Measurements from ENCODE around the gene LHX4.

Gene LHX4

GRCh38 chr1:180259431-180260338, 29.6 kb downstream of the LHX4 start:
- DNase-seq = no peak

- DNase-seq = no peak
Observed at GRCh38 chr1:180260541-180260940, 30.5 kb downstream of the LHX4 start.

- no peak for DNase-seq
Observed at GRCh38 chr1:180261030-180261429, 31.0 kb downstream of the LHX4 start.

- DNase-seq = no peak
Observed at GRCh38 chr1:180261524-180262155, 31.6 kb downstream of the LHX4 start.

- DNase-seq = no peak
Observed at GRCh38 chr1:180262628-180263488, 32.8 kb downstream of the LHX4 start.

- DNase-seq = no peak
Observed at GRCh38 chr1:180264595-180264994, 34.5 kb downstream of the LHX4 start.

- no peak for DNase-seq
Observed at GRCh38 chr1:180265201-180265600, 35.1 kb downstream of the LHX4 start.

GRCh38 chr1:180265871-180266270, 35.8 kb downstream of the LHX4 start:
- no peak for DNase-seq

- no peak for DNase-seq
Observed at GRCh38 chr1:180266275-180267210, 36.5 kb downstream of the LHX4 start.

- no peak for DNase-seq
Observed at GRCh38 chr1:180267211-180267561, 37.1 kb downstream of the LHX4 start.

- no peak for DNase-seq
Observed at GRCh38 chr1:180267761-180268555, 37.9 kb downstream of the LHX4 start.

GRCh38 chr1:180268556-180269075, 38.6 kb downstream of the LHX4 start:
- no peak for DNase-seq

- no peak for DNase-seq
Observed at GRCh38 chr1:180269645-180270529, 39.8 kb downstream of the LHX4 start.

- no peak for DNase-seq
Observed at GRCh38 chr1:180270530-180271271, 40.6 kb downstream of the LHX4 start.

- no peak for DNase-seq
Observed at GRCh38 chr1:180271272-180272255, 41.5 kb downstream of the LHX4 start.

- DNase-seq = no peak
Observed at GRCh38 chr1:180272395-180272794, 42.3 kb downstream of the LHX4 start.

GRCh38 chr1:180273066-180273465, 43.0 kb downstream of the LHX4 start:
- no peak for DNase-seq

GRCh38 chr1:180274221-180274620, 44.2 kb downstream of the LHX4 start:
- DNase-seq = no peak

All from CD4-positive, alpha-beta T cell treated with Interferon gamma for 1 hour (primary cell).